Naive thymus-derived CD4-positive, alpha-beta T cell (primary cell): ENCODE measurements around the gene PIAS3. TPM values are rescaled to one million over a fixed set of nuclear protein-coding genes. Genes with fewer than 3 reads are reported as not detected.

Source experiments
- ATAC-seq: fragments of 150-1000 bp; cut with Tn5 transposase; 2 replicates; pipeline ENCODE4 v1.10.0; 2021; ENCODE audit warnings: mild to moderate bottlenecking, moderate library complexity
- CTCF ChIA-PET: fragments of 350-600 bp; sonication (Branson Sonifier 250); formaldehyde crosslinking; loops from one replicate; lab custom pipeline; 2021; ENCODE audit warnings: antibody characterized with exemption; lab: Charles Lee
- POLR2A ChIA-PET: fragments of 350-600 bp; sonication (Branson Sonifier 250); formaldehyde crosslinking; loops from one replicate; lab custom pipeline; 2021; ENCODE audit warnings: antibody characterized with exemption, inconsistent platforms; lab: Charles Lee
- DNase-seq, 9 donors: peaks; one replicate each; pipeline versions ENCODE4 v3.0.0 to v3.0.0-alpha.2; 2020 to 2022; ENCODE audit warnings: mixed read lengths in 1 of 9
- H3K27ac ChIP-seq: one replicate; pipeline ENCODE4 v1.7.0; 2013; ENCODE audit warnings: mild to moderate bottlenecking, low read depth, low read length, moderate library complexity
- H3K27me3 ChIP-seq, 2 donors: one replicate each; pipeline ENCODE4 v1.7.0; 2013; ENCODE audit warnings: low read length in 2 of 2, mild to moderate bottlenecking in 2 of 2, moderate library complexity in 2 of 2; ENCODE audit not compliant: control insufficient read depth in 2 of 2, insufficient read depth in 2 of 2
- H3K36me3 ChIP-seq, 3 experiments: 1 replicate in 2 of 3; 2 replicates in 1 of 3; pipeline ENCODE4 v1.7.0; 2013; ENCODE audit warnings: low read length in 3 of 3, mild to moderate bottlenecking in 3 of 3, moderate library complexity in 1 of 3; ENCODE audit not compliant: insufficient read depth in 3 of 3, control insufficient read depth in 2 of 3
- H3K4me1 ChIP-seq, 2 donors: one replicate each; pipeline ENCODE4 v1.7.0; 2013; ENCODE audit warnings: low read length in 2 of 2, mild to moderate bottlenecking in 2 of 2, moderate library complexity in 1 of 2; ENCODE audit not compliant: control insufficient read depth in 2 of 2, insufficient read depth in 2 of 2
- H3K4me3 ChIP-seq: 2 replicates; pipeline ENCODE4 v1.7.0; 2013; ENCODE audit warnings: mild to moderate bottlenecking, low read length
- H3K9me3 ChIP-seq, 3 experiments: 1 replicate in 2 of 3; 2 replicates in 1 of 3; pipeline ENCODE4 v1.7.0; 2013; ENCODE audit warnings: low read length in 3 of 3; ENCODE audit not compliant: control insufficient read depth in 2 of 3
- H3K27ac Mint-ChIP-seq, 9 donors: one replicate each; pipeline ENCODE4 v1.8.0; 2020 to 2022; ENCODE audit warnings: mixed read lengths in 9 of 9, mild to moderate bottlenecking in 8 of 9, moderate library complexity in 5 of 9, inconsistent platforms in 2 of 9
- H3K27me3 Mint-ChIP-seq, 5 donors: one replicate each; pipeline ENCODE4 v1.8.0; 2021 to 2022; ENCODE audit warnings: mixed read lengths in 5 of 5, mild to moderate bottlenecking in 1 of 5
- H3K36me3 Mint-ChIP-seq, 5 donors: one replicate each; pipeline ENCODE4 v1.8.0; 2020 to 2022; ENCODE audit warnings: mixed read lengths in 5 of 5, mild to moderate bottlenecking in 3 of 5, inconsistent platforms in 1 of 5
- H3K4me1 Mint-ChIP-seq, 7 donors: one replicate each; pipeline ENCODE4 v1.8.0; 2020 to 2022; ENCODE audit warnings: mixed read lengths in 7 of 7, mild to moderate bottlenecking in 3 of 7, inconsistent platforms in 1 of 7
- H3K4me3 Mint-ChIP-seq, 10 donors: one replicate each; pipeline ENCODE4 v1.8.0; 2020 to 2022; ENCODE audit warnings: mild to moderate bottlenecking in 10 of 10, mixed read lengths in 10 of 10, moderate library complexity in 6 of 10, inconsistent platforms in 2 of 10
- H3K9me3 Mint-ChIP-seq, 11 donors: one replicate each; pipeline ENCODE4 v1.8.0; 2020 to 2022; ENCODE audit warnings: mixed read lengths in 11 of 11, mild to moderate bottlenecking in 4 of 11, inconsistent platforms in 1 of 11, moderate library complexity in 1 of 11
- intact Hi-C, 2 donors: fragments of 100-400 bp; cut with micrococcal nuclease; formaldehyde crosslinking; loops; one replicate each; pipeline ENCODE4 v1.15.1; 2023
- polyA plus RNA-seq, 2 donors: library from polyadenylated mRNA; unstranded; fragments of 300-500 nt; fragmentation: Illumina TruSeq; gene quantifications; one replicate each; pipeline ENCODE4 v1.2.3, GENCODE V29; 2021
- total RNA-seq, 6 experiments: library from RNA in 5 of 6; stranded (reverse) in 5 of 6; gene quantifications; 1 replicate in 5 of 6; 2 replicates in 1 of 6; pipeline ENCODE4 v1.2.3 and lab custom pipeline; 2021 to 2026

Gene PIAS3
- total and polyA plus RNA-seq, 7 experiments from 2014 or later: 6.7 to 28.3 (median 22.0) TPM

DNA sequence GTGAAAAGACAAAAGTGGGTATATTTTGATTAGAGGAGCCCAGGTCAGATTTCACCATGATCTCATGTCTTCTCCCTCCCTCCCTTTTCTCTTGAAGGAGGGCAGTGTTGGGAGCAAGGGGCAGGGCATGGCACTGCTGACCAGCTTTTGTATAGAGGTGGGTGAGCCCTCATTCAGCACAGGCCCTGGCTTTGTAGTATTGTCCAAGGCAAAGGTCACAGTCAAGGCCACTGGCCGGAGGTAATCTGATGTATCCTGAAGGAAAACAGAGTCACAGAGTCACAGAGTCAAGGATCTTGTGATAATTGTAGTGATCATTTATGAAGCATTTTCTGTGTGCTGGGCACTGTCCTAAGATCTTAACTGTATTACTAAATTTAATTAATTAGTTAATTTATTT, 39.1 kb upstream of the PIAS3 start:
- Histone ChIP-seq H3K4me1 (no peaks in the 10 kb centered on the region), H3K9me3 (no peaks in the 10 kb centered on the region), H3K4me3 (no peak overlapping the region), H3K36me3 (peaks cover 0 to 10% (median 0%) of the 10 kb centered on the region in 3 experiments), H3K27ac (no peak overlapping the region), H3K27me3 (no peaks in the 10 kb centered on the region)
- ChIA-PET CTCF (no interaction called here), POLR2A (no interaction called here)
- Mint-ChIP-seq H3K27ac (peak overlapping the region in 1 of 9 donors; percentile 36), H3K4me1 (no peaks in the 10 kb centered on the region), H3K36me3 (peaks cover 0 to 30% (median 8%) of the 10 kb centered on the region in 5 donors), H3K27me3 (no peaks in the 10 kb centered on the region), H3K4me3 (no peak overlapping the region), H3K9me3 (no peaks in the 10 kb centered on the region)
- intact Hi-C loops: no loop called here
- no peak for DNase-seq
- ATAC-seq: no peak

DNA sequence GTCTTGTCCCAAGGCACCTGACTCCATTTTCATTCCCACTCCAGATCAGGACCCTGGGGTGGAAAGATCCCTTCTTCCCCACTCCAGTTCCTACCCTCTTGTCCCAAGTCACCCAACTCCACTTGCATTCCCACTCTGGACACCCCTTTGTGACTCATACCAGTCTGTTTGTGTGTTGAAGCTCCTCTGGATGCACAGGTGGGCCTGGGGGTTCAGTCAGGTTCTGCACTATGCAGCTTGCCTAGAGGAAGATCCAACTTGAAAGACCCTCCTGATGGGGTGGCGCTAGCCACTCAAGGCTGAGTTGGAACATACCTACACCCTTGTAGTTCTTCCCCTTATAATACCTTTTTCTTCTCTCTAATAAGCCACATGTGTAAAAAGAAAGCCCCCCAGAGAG, 36.6 kb upstream of the PIAS3 start:
- intact Hi-C loops: no loop called here
- H3K9me3 Mint-ChIP-seq: no peaks in the 10 kb centered on the region
- H3K9me3 ChIP-seq: no peaks in the 10 kb centered on the region
- no peak for DNase-seq
- H3K27ac Mint-ChIP-seq: peak overlapping the region in 1 of 9 donors; percentile 60
- CTCF ChIA-PET: interaction anchor here (0.6 to 1.1 kb wide), 6 partner anchors 17 to 148 kb away, joined by 3 to 6 read pairs (median 3); no protein-coding TSS in a partner anchor
- H3K4me3 Mint-ChIP-seq: no peak overlapping the region
- H3K4me1 Mint-ChIP-seq: peaks cover 0 to 4% (median 0%) of the 10 kb centered on the region in 7 donors
- peaks cover 0 to 18% (median 5%) of the 10 kb centered on the region in 5 donors for H3K36me3 Mint-ChIP-seq
- no peak overlapping the region for H3K4me3 ChIP-seq
- no peak for ATAC-seq
- no peak overlapping the region for H3K27ac ChIP-seq
- POLR2A ChIA-PET: no interaction called here
- H3K27me3 Mint-ChIP-seq: no peaks in the 10 kb centered on the region
- H3K4me1 ChIP-seq: no peaks in the 10 kb centered on the region
- no peaks in the 10 kb centered on the region for H3K27me3 ChIP-seq
- H3K36me3 ChIP-seq: peaks cover 0 to 10% (median 0%) of the 10 kb centered on the region in 3 experiments

GRCh38 chr1:145893306-145894055, 34.6 kb upstream of the PIAS3 start:
- intact Hi-C loops: no loop called here
- POLR2A ChIA-PET: interaction anchor here (0.6 to 2.7 kb wide), 4 partner anchors 10 to 119 kb away, joined by 3 to 10 read pairs (median 4); partner anchors contain the start of gene PEX11B

DNA sequence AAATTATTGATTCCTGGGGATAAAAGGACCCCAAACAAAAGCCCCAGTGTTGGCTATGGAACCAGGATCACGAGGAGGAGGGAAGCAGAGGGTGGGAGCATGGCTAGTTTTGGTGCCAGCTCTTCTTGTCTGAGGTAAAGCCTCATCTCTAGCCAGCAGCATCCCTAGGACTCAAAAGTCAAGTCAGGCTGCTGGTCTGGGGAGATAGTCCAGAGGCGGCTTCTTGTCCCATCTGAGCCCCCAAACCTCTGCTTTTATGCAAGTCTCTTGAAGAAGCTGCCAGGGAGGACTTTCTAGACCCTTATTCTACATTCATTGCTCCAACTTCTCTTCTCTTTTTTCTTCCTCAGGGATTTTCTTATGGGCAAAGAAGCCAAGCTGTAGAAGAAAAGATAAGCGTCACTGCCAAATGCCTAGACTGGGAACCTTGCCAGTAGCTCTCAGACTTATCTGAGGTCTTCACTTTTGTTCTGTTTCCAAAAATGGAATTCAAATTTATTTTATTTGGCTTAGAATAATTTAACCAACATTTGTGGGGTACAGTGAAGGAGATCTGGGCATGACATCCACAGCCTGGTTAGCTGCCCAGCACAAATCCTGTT, 33.7 kb upstream of the PIAS3 start:
- Mint-ChIP-seq H3K4me3 (no peak overlapping the region), H3K36me3 (peaks cover 0 to 5% (median 1%) of the 10 kb centered on the region in 5 donors), H3K27ac (no peak overlapping the region), H3K9me3 (no peaks in the 10 kb centered on the region), H3K27me3 (peaks cover 0 to 2% (median 0%) of the 10 kb centered on the region in 5 donors), H3K4me1 (peaks cover 0 to 4% (median 0%) of the 10 kb centered on the region in 7 donors)
- DNase-seq (no peak), ATAC-seq (no peak)
- Histone ChIP-seq H3K4me1 (no peaks in the 10 kb centered on the region), H3K27ac (no peak overlapping the region), H3K36me3 (peaks cover 0 to 3% (median 0%) of the 10 kb centered on the region in 3 experiments), H3K27me3 (no peaks in the 10 kb centered on the region), H3K4me3 (no peak overlapping the region), H3K9me3 (no peaks in the 10 kb centered on the region)
- ChIA-PET POLR2A (interaction anchor here (0.7 to 2.7 kb wide), 6 partner anchors 10 to 72 kb away, joined by 3 to 10 read pairs (median 4); partner anchors contain the start of genes ANKRD34A, NUDT17, PEX11B and POLR3GL), CTCF (interaction anchor here (0.8 to 2.3 kb wide), 11 partner anchors 9 to 117 kb away, joined by 3 to 6 read pairs (median 4); partner anchors contain the start of genes ANKRD34A, LIX1L and POLR3GL)
- intact Hi-C loops: loop anchor here in 1 of 2 donors (1.0 kb wide), 2 partner anchors 18 to 121 kb away; partner anchors contain the start of gene ITGA10

More at GRCh38 chr1:145893306-145894055, 34.6 kb upstream of the PIAS3 start:
- no peaks in the 10 kb centered on the region for H3K9me3 Mint-ChIP-seq
- ATAC-seq (no peak), DNase-seq (no peak)
- H3K4me1 Mint-ChIP-seq: peaks cover 0 to 4% (median 0%) of the 10 kb centered on the region in 7 donors
- no peak overlapping the region for H3K4me3 Mint-ChIP-seq
- peaks cover 0 to 8% (median 4%) of the 10 kb centered on the region in 5 donors for H3K36me3 Mint-ChIP-seq
- Histone ChIP-seq H3K36me3 (peaks cover 0 to 6% (median 0%) of the 10 kb centered on the region in 3 experiments), H3K9me3 (no peaks in the 10 kb centered on the region), H3K4me1 (no peaks in the 10 kb centered on the region), H3K27ac (no peak overlapping the region), H3K4me3 (no peak overlapping the region), H3K27me3 (no peaks in the 10 kb centered on the region)
- CTCF ChIA-PET: interaction anchor here (0.8 to 2.3 kb wide), 8 partner anchors 9 to 116 kb away, joined by 3 to 6 read pairs (median 4); partner anchors contain the start of gene LIX1L
- no peaks in the 10 kb centered on the region for H3K27me3 Mint-ChIP-seq
- H3K27ac Mint-ChIP-seq: peak overlapping the region in 1 of 9 donors; percentile 17

DNA sequence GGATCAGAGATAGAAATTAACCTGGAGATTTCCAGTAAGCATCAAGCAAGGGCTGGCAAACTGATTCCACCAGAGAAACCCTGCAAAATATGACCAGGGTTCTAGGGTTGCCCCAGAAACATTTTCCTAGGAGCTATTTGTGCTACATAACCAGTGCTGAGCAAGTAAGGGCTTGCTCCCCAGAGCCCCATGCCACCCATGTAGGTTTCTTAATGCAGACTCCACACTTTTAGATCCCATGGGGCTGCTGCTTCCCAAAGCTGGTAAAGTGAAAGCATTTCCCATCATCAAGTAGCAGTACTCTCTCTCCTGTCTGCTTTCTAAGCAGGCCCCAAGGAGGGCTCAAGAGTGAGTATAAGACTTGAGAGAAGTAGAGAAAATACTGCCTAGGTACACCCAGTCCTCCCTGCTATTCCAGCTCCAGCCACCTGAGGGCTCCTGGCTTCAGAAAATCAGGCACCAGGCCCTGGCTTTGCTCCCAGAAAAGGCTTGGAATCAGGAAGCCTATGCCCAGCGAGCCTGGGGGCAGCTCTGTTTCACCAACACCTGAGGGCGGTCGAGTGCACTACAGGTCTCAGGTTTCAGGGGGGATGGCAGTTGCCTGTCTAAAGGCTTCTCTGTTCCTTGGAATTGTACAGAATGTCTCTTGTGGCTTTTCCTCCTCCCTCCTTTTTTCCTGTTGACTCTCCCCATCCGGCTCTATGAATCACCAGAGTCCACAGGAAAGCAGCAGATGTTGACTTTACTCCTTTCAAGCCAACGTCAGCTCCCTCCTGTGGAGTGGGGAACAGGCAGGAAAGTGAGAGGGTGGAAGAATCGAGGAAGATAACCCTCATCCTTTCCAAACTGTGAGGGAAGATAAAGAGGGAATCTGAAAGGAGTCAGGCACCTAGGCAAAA, 33.0 kb upstream of the PIAS3 start:
- peak; percentile 76 for ATAC-seq
- CTCF ChIA-PET: interaction anchor here (0.6 to 2.3 kb wide), 11 partner anchors 9 to 122 kb away, joined by 3 to 11 read pairs (median 3); partner anchors contain the start of genes ANKRD34A, PIAS3 and POLR3GL
- peak overlapping the region in 1 of 9 donors; percentile 36 for H3K27ac Mint-ChIP-seq

More for the DNA sequence above, 33.0 kb upstream of the PIAS3 start:
- intact Hi-C loops: loop anchor here (1.0 kb wide), 4 partner anchors 18 to 121 kb away; partner anchors contain the start of genes ITGA10 (in 2 of the 2) and NUDT17 (in 1 of the 2)
- Histone ChIP-seq H3K27ac (no peak overlapping the region), H3K9me3 (no peaks in the 10 kb centered on the region), H3K4me1 (no peaks in the 10 kb centered on the region), H3K4me3 (no peak overlapping the region), H3K27me3 (no peaks in the 10 kb centered on the region), H3K36me3 (no peaks in the 10 kb centered on the region)
- POLR2A ChIA-PET: interaction anchor here (0.7 to 2.7 kb wide), 5 partner anchors 9 to 72 kb away, joined by 3 to 10 read pairs (median 4); partner anchors contain the start of genes ANKRD34A, NUDT17, PEX11B and POLR3GL
- Mint-ChIP-seq H3K27me3 (peaks cover 0 to 5% (median 0%) of the 10 kb centered on the region in 5 donors), H3K9me3 (no peaks in the 10 kb centered on the region), H3K4me3 (no peak overlapping the region), H3K36me3 (no peaks in the 10 kb centered on the region), H3K4me1 (peaks cover 0 to 5% (median under 1%) of the 10 kb centered on the region in 7 donors)
- peak; percentile 11 to 61 (median 33) for DNase-seq
